HG02938 (cell line): ENCODE results near the gene RRH.
A peak's percentile ranks its signal among the peaks of the same experiment; 100 is the strongest.
"Not testable (repeated sequence)": the region's sequence is repeated elsewhere in the genome, so short reads cannot be mapped to it uniquely, and the experiment has no call there.

Experiments used
- ATAC-seq: cut with Tn5 transposase; IDR thresholded peaks from one replicate; pipeline ENCODE4 v1.9.1; 2021; ENCODE audit warnings: mild to moderate bottlenecking, moderate library complexity; ENCODE audit not compliant: unreplicated experiment

The RRH gene

GRCh38 chr4:109836985-109837384 lies 9.2 kb downstream of the RRH start:
- ATAC-seq = no peak

- no peak for ATAC-seq
Observed at GRCh38 chr4:109846395-109847098, 18.8 kb downstream of the RRH start.

- ATAC-seq = no peak
Observed at GRCh38 chr4:109847896-109848442, 20.2 kb downstream of the RRH start, which contains the start of gene LRIT3. Gene LRIT3, plus strand, starts transcription at chr4:109848107. Its CDS starts 95 bp downstream, at chr4:109848202.

- no peak for ATAC-seq
Observed at GRCh38 chr4:109848501-109848900, 20.7 kb downstream of the RRH start.

GRCh38 chr4:109850601-109851000 lies 22.8 kb downstream of the RRH start:
- no peak for ATAC-seq

GRCh38 chr4:109859426-109860300 lies 31.9 kb downstream of the RRH start:
- not testable (repeated sequence) for ATAC-seq

- ATAC-seq = no peak
Observed at GRCh38 chr4:109861271-109861670, 33.5 kb downstream of the RRH start.

- ATAC-seq = no peak
Observed at GRCh38 chr4:109861916-109862511, 34.2 kb downstream of the RRH start.

- ATAC-seq = no peak
Observed at GRCh38 chr4:109864134-109864533, 36.4 kb downstream of the RRH start.

- no peak for ATAC-seq
Observed at GRCh38 chr4:109870061-109870460, 42.3 kb downstream of the RRH start.

- no peak for ATAC-seq
Observed at GRCh38 chr4:109872065-109872464, 44.3 kb downstream of the RRH start.

GRCh38 chr4:109872950-109873656 lies 45.3 kb downstream of the RRH start:
- no peak for ATAC-seq

- ATAC-seq = no peak
Observed at GRCh38 chr4:109873791-109874514, 46.2 kb downstream of the RRH start.

GRCh38 chr4:109875106-109875505 lies 47.3 kb downstream of the RRH start:
- no peak for ATAC-seq

GRCh38 chr4:109875553-109875952 lies 47.8 kb downstream of the RRH start:
- ATAC-seq = not testable (repeated sequence)

GRCh38 chr4:109876634-109877265 lies 49.0 kb downstream of the RRH start:
- no peak for ATAC-seq

- peak; percentile 89 for ATAC-seq
Observed at GRCh38 chr4:109877400-109877799, 49.6 kb downstream of the RRH start.

GRCh38 chr4:109878355-109878754 lies 50.6 kb downstream of the RRH start:
- ATAC-seq = no peak

GRCh38 chr4:109879081-109879480 lies 51.3 kb downstream of the RRH start:
- ATAC-seq = no peak
